ENCODE data around the gene GRK5.

DNA sequence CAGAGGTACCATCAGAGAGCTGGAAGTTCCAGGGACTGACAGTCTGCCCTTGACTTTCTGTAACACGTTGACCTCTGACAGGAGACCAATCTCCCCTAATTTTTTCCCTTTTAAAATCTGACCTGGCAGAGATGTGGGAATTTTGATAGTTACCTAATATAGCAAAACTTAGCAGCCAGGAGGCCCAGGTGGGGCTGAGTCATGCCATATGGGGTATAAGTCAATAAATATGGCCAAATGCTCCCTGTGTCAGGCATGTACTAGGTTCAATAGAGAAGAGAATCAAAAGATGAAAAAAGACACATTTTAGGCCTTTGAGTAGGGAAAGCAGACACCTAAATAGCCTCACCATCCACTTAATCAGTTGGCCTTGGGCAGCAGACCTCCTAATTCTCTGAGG is 6.1 kb upstream of the GRK5 start:
- TF ChIP-seq EZH2 (IDR thresholded peaks at IDR 0.05) (no peak), POLR2AphosphoS5 (IDR thresholded peaks at IDR 0.05; ENCODE audit: borderline replicate concordance, low read depth, low read length) (no peak), FOXP2 (optimal IDR thresholded peaks at IDR 0.05; ENCODE audit: control extremely low read depth, extremely low read length, insufficient read depth) (no peak)
